Astrocyte of the cerebellum (primary cell): ENCODE results near the gene MEF2A.
"Not testable (repeated sequence)": the region's sequence is repeated elsewhere in the genome, so short reads cannot be mapped to it uniquely, and the experiment has no call there.

Source experiments
- DNase-seq: peaks from one replicate; pipeline ENCODE4 v3.0.0-alpha.2; 2011; ENCODE audit warnings: low read depth
- H3K4me3 ChIP-seq: 2 replicates; pipeline ENCODE4 v1.5.1; 2011; ENCODE audit warnings: mild to moderate bottlenecking, low read depth, low read length, moderate library complexity
- CTCF ChIP-seq: IDR thresholded peaks from 2 replicates; pipeline ENCODE4 v1.5.1; 2012; ENCODE audit warnings: low read length, low read depth, moderate library complexity, mild to moderate bottlenecking; ENCODE audit errors: missing control alignments
- in situ Hi-C: cut with HindIII; loops from 2 replicates; pipeline ENCODE4 v1.10.0; 2017; ENCODE audit warnings: low sequenced_read_pairs

Gene MEF2A

GRCh38 chr15:99731336-99732123, 165.7 kb downstream of the MEF2A start:
- no peak for DNase-seq
- H3K4me3 ChIP-seq: peak overlapping the region; percentile 75
- in situ Hi-C loops: no loop called here
- no peak for TF ChIP-seq CTCF

- peak overlapping the region; percentile 75 for H3K4me3 ChIP-seq
- in situ Hi-C loops: no loop called here
- peak; percentile 29 for DNase-seq
- no peak for TF ChIP-seq CTCF
Measured at GRCh38 chr15:99732124-99732750, 166.5 kb downstream of the MEF2A start.

- in situ Hi-C loops: no loop called here
- DNase-seq: no peak
- TF ChIP-seq CTCF: no peak
- H3K4me3 ChIP-seq: peak overlapping the region; percentile 75
Measured at GRCh38 chr15:99732751-99733267, 167.0 kb downstream of the MEF2A start.

- in situ Hi-C loops: no loop called here
- peak within 1 kb of the TSS; percentile 75 for H3K4me3 ChIP-seq
- peak; percentile 76 for DNase-seq
- no peak for TF ChIP-seq CTCF
Measured at GRCh38 chr15:99733268-99734039, 167.7 kb downstream of the MEF2A start, which contains the start of gene LYSMD4. Gene LYSMD4, minus strand, starts transcription at chr15:99733437. Its CDS starts 1,438 bp downstream, at chr15:99731999.

- in situ Hi-C loops, H3K4me3 ChIP-seq, DNase-seq: not testable (repeated sequence)
Measured at GRCh38 chr15:99734040-99734291, 168.2 kb downstream of the MEF2A start.

- no peak overlapping the region for H3K4me3 ChIP-seq
- in situ Hi-C loops: no loop called here
- DNase-seq: no peak
- no peak for TF ChIP-seq CTCF
Measured at GRCh38 chr15:99734575-99734974, 168.8 kb downstream of the MEF2A start.

GRCh38 chr15:99735868-99736267, 170.1 kb downstream of the MEF2A start:
- no peak for DNase-seq
- TF ChIP-seq CTCF: no peak
- in situ Hi-C loops: no loop called here
- no peak overlapping the region for H3K4me3 ChIP-seq
